Measurements from ENCODE around the gene CABCOCO1. TPM values are rescaled to one million over a fixed set of nuclear protein-coding genes. Genes with fewer than 3 reads are reported as not detected.

The CABCOCO1 gene
- total RNA-seq, 1 experiment from 2014 or later, result not detected

DNA sequence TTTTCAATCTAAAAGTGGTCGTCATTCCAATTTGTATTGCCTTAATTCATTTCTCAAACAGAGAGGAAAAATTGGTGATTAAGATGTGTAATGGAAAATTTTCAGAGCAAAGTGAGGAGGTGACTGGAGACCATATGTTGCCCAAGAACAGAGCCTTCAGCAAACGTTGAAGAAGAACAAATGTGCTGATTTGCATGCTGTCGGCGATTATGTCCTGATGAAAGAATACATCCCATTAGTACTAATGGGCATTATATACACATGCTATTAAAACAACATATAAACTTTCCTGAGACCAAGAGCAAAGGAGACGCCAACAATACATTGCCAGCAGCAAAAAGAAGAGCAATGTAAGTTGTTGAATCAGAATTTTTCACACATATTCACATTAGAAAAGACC, 138.8 kb downstream of the CABCOCO1 start:
- no peak overlapping the region for H3K27ac Mint-ChIP-seq (ENCODE audit: low read depth, unreplicated experiment)
- CTCF ChIA-PET, result interaction anchor here (0.6 to 0.7 kb wide), 2 partner anchors 596 to 1583 kb away, joined by 3 to 4 read pairs; no protein-coding TSS in a partner anchor

DNA sequence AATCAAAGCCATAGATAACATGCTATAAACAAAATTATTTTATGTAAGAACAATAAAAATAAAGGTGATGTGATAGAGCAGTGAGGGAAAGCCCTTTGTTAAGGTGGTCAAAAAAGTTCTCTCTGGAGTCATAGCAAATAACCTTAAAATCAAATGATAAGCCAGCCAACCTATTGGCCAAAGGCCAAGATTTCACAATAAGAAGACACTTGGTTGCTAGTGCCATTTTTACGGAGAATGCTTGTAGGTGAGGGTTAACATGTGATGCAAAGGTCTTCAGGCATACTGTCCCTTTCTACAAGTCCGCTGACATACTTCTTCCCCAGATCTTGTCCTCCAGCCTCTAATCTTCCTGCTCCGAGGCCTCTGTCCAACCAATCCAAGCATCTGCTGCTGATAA, 140.5 kb downstream of the CABCOCO1 start:
- Mint-ChIP-seq H3K4me1 (ENCODE audit: insufficient read depth, unreplicated experiment) (no peaks in the 10 kb centered on the region), H3K27ac (ENCODE audit: low read depth, unreplicated experiment) (no peak overlapping the region), H3K27me3 (ENCODE audit: insufficient read depth, unreplicated experiment) (no peaks in the 10 kb centered on the region), H3K9me3 (ENCODE audit: unreplicated experiment) (no peaks in the 10 kb centered on the region), H3K4me3 (ENCODE audit: unreplicated experiment) (no peak overlapping the region), H3K36me3 (ENCODE audit: insufficient read depth, unreplicated experiment) (no peaks in the 10 kb centered on the region)
- no peak for DNase-seq (ENCODE audit: unreplicated experiment)
- intact Hi-C loops (cut with micrococcal nuclease), result no loop called here
- no TSS peak for BruUV-seq (replicated peaks)
- ChIA-PET POLR2A (no interaction called here), CTCF (no interaction called here)
- TF ChIP-seq, protein P1, sequence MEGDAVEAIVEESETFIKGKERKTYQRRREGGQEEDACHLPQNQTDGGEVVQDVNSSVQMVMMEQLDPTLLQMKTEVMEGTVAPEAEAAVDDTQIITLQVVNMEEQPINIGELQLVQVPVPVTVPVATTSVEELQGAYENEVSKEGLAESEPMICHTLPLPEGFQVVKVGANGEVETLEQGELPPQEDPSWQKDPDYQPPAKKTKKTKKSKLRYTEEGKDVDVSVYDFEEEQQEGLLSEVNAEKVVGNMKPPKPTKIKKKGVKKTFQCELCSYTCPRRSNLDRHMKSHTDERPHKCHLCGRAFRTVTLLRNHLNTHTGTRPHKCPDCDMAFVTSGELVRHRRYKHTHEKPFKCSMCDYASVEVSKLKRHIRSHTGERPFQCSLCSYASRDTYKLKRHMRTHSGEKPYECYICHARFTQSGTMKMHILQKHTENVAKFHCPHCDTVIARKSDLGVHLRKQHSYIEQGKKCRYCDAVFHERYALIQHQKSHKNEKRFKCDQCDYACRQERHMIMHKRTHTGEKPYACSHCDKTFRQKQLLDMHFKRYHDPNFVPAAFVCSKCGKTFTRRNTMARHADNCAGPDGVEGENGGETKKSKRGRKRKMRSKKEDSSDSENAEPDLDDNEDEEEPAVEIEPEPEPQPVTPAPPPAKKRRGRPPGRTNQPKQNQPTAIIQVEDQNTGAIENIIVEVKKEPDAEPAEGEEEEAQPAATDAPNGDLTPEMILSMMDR (IDR thresholded peaks at IDR 0.05; ENCODE audit: unreplicated experiment), result no peak

More for the DNA sequence above, 138.8 kb downstream of the CABCOCO1 start:
- POLR2A ChIA-PET, result interaction anchor here (1.0 kb wide), 1 partner anchor 12 kb away, joined by 3 read pairs; no protein-coding TSS in a partner anchor
- TF ChIP-seq, protein P1 (IDR thresholded peaks at IDR 0.05; ENCODE audit: unreplicated experiment), result no peak
- no peaks in the 10 kb centered on the region for H3K9me3 Mint-ChIP-seq (ENCODE audit: unreplicated experiment)
- DNase-seq (ENCODE audit: unreplicated experiment), result no peak
- no peak overlapping the region for H3K4me3 Mint-ChIP-seq (ENCODE audit: unreplicated experiment)
- intact Hi-C loops (cut with micrococcal nuclease), result no loop called here
- no peaks in the 10 kb centered on the region for H3K27me3 Mint-ChIP-seq (ENCODE audit: insufficient read depth, unreplicated experiment)
- BruUV-seq (replicated peaks), result no TSS peak
- no peaks in the 10 kb centered on the region for H3K36me3 Mint-ChIP-seq (ENCODE audit: insufficient read depth, unreplicated experiment)
- no peaks in the 10 kb centered on the region for H3K4me1 Mint-ChIP-seq (ENCODE audit: insufficient read depth, unreplicated experiment)

- POLR2A ChIA-PET, result interaction anchor here (1.2 kb wide), 1 partner anchor 22 kb away, joined by 4 read pairs; no protein-coding TSS in a partner anchor
- Mint-ChIP-seq H3K4me1 (ENCODE audit: insufficient read depth, unreplicated experiment) (no peaks in the 10 kb centered on the region), H3K27ac (ENCODE audit: low read depth, unreplicated experiment) (no peak overlapping the region), H3K27me3 (ENCODE audit: insufficient read depth, unreplicated experiment) (no peaks in the 10 kb centered on the region), H3K4me3 (ENCODE audit: unreplicated experiment) (no peak overlapping the region), H3K36me3 (ENCODE audit: insufficient read depth, unreplicated experiment) (no peaks in the 10 kb centered on the region), H3K9me3 (ENCODE audit: unreplicated experiment) (no peaks in the 10 kb centered on the region)
- DNase-seq (ENCODE audit: unreplicated experiment), result no peak
- CTCF ChIA-PET, result interaction anchor here (0.7 kb wide), 1 partner anchor 11 kb away, joined by 4 read pairs; no protein-coding TSS in a partner anchor
- TF ChIP-seq, protein P1 (IDR thresholded peaks at IDR 0.05; ENCODE audit: unreplicated experiment), result no peak
- BruUV-seq (replicated peaks), result no TSS peak
- intact Hi-C loops (cut with micrococcal nuclease), result no loop called here
These were observed 141.7 kb downstream of the CABCOCO1 start for GRCh38 chr10:61804414-61804813.

DNA sequence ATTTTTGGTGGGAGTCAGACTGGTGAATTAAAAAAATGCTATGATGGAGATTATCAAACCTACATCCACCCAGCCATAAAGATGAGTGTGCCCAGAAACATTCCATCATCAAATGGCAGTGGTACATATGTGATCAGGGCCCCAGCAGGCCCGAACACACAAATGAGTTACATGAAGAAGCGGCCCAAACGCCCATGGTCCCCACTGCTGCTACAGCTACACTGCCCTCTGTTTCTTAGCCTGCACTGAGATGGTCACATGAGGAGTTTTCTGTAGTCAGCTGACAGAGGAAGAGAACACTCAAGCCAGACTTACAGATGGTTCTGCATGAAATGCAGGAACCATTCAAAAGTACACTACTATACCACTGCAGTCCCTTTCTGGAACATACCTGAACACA, 142.4 kb downstream of the CABCOCO1 start:
- no peaks in the 10 kb centered on the region for H3K27me3 Mint-ChIP-seq (ENCODE audit: insufficient read depth, unreplicated experiment)
- H3K4me3 Mint-ChIP-seq (ENCODE audit: unreplicated experiment), result no peak overlapping the region
- no peaks in the 10 kb centered on the region for H3K4me1 Mint-ChIP-seq (ENCODE audit: insufficient read depth, unreplicated experiment)
- BruUV-seq (replicated peaks), result no TSS peak
- CTCF ChIA-PET, result interaction anchor here (0.6 kb wide), 1 partner anchor 65 kb away, joined by 5 read pairs; no protein-coding TSS in a partner anchor
- no peaks in the 10 kb centered on the region for H3K36me3 Mint-ChIP-seq (ENCODE audit: insufficient read depth, unreplicated experiment)
- H3K9me3 Mint-ChIP-seq (ENCODE audit: unreplicated experiment), result no peaks in the 10 kb centered on the region
- TF ChIP-seq, protein P1 (IDR thresholded peaks at IDR 0.05; ENCODE audit: unreplicated experiment), result no peak
- no peak overlapping the region for H3K27ac Mint-ChIP-seq (ENCODE audit: low read depth, unreplicated experiment)
- intact Hi-C loops (cut with micrococcal nuclease), result no loop called here
- POLR2A ChIA-PET, result interaction anchor here (1.2 kb wide), 1 partner anchor 22 kb away, joined by 4 read pairs; no protein-coding TSS in a partner anchor
- no peak for DNase-seq (ENCODE audit: unreplicated experiment)
